Measurements from ENCODE around the gene UNC50.
A peak's percentile ranks its signal among the peaks of the same experiment; 100 is the strongest.
"Not testable (repeated sequence)": the region's sequence is repeated elsewhere in the genome, so short reads cannot be mapped to it uniquely, and the experiment has no call there.

The UNC50 gene

DNA sequence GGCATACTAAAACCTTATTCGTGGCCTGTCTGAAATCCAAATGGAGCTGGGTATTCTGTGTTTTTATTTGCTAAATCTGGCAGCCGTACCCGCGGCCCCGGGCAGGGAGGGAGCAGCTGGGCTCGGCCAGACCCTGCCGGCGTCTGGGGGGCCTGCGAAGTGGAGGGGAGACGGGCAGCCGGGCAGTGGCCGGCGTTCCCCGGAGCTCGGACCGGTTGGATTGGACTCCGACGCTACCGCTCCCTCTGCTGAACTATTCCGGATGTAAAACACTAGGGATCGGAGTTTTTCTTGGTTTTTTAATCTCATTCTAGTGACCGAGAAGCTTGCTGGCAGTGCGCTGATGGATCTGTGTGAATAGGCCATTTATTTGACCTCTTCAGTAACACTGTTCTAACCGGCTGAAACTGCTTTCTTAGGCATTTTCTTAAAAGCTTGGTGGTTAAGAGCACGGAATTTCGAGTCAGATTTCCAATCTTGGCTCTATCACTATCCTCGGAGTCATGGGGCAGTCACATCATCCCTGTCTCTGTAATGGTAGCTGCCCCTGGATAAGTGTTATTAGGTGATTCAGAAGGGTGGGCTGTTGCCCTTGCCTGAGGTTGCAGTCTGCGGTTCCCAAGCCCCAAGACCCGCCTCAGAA is 694 bp downstream of the UNC50 start:
- no peak for DNase-seq (ENCODE audit: low spot score)

- no peak for DNase-seq (ENCODE audit: low spot score)
Observed at GRCh38 chr2:98614024-98614739, 5.8 kb downstream of the UNC50 start.

- no peak for DNase-seq (ENCODE audit: low spot score)
Observed at GRCh38 chr2:98615481-98615880, 7.1 kb downstream of the UNC50 start.

GRCh38 chr2:98617149-98617548 is 8.8 kb downstream of the UNC50 start:
- no peak for DNase-seq (ENCODE audit: low spot score)

DNA sequence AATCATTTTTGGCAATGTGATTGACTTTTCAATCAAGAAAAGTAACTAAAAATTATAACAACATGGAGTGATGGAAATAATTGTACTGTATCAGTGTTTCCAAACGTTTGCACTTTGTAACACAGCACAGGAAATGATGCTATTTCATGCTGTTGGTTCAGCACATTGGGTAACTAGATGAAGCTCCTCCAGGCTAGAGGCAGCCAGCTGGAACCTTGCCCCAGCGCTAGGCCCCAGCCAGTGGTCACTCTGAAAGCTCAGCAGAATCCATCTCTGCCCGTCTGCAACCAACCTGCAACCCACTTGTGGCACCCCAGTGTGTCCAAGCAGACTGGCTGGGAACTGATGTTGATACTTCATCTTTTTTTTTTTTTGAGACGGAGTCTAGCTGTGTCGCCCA is 15.3 kb downstream of the UNC50 start:
- DNase-seq (ENCODE audit: low spot score), result peak; percentile 16

- DNase-seq (ENCODE audit: low spot score), result no peak
Observed at GRCh38 chr2:98632351-98632750, 24.0 kb downstream of the UNC50 start.

DNA sequence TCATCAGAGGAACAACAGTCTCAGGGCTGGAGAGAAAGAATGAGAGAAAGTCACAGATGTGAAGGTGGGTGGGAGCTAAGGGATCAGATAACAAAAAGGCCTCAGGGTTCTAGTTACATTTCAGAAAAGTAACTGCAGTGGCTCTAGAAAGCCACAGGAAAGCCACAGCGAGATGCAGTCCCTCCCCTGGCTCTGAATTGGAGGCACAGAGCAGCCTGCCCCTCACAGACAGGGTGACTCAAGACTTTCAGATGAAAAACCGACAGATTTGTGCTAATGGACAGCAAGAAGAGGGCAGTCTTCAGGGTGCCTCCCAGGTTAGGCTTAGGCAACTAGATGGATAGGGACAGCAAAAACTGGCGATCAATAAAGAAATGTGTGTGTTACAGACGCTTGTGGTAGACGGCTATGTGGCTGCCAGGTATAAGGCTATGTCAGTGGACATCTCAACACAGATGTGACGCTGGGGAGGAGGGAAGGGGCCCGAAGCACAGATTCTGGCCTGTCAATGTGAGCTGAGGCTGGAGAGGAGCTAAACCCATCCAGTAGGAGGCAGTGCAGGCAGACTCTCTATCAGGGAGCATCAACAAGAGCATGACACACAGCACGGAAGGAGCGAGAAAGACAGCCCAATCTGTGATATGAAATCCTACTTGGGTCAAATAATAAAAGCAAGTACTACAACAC is 26.2 kb downstream of the UNC50 start:
- no peak for DNase-seq (ENCODE audit: low spot score)

GRCh38 chr2:98637401-98638147 is 29.2 kb downstream of the UNC50 start:
- no peak for DNase-seq (ENCODE audit: low spot score)

- DNase-seq (ENCODE audit: low spot score), result no peak
Observed at GRCh38 chr2:98643496-98644100, 35.2 kb downstream of the UNC50 start.

- no peak for DNase-seq (ENCODE audit: low spot score)
Observed at GRCh38 chr2:98647636-98648035, 39.2 kb downstream of the UNC50 start.

DNA sequence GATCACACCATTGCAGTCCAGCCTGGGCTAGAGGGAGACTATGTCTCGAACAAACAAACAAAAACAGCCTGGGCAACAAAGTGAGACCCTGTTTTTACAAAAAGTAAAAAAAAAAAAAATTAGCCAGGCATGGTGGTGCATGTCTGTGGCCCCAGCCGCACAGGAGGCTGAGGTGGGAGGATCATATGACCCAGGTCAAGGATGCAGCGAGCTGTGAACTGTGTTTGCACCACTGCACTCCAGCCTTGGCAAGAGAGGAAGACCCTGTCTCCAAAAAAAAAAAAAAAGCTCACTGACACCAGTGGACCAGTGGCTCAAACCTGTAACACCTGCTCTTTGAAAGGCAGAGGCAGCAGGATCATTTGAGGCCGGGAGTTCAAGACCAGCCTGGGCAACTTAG is 40.1 kb downstream of the UNC50 start:
- no peak for DNase-seq (ENCODE audit: low spot score)

GRCh38 chr2:98649135-98649991 is 41.0 kb downstream of the UNC50 start:
- peak; percentile 86 for DNase-seq (ENCODE audit: low spot score)

- no peak for DNase-seq (ENCODE audit: low spot score)
Observed at GRCh38 chr2:98649992-98650375, 41.6 kb downstream of the UNC50 start.

DNA sequence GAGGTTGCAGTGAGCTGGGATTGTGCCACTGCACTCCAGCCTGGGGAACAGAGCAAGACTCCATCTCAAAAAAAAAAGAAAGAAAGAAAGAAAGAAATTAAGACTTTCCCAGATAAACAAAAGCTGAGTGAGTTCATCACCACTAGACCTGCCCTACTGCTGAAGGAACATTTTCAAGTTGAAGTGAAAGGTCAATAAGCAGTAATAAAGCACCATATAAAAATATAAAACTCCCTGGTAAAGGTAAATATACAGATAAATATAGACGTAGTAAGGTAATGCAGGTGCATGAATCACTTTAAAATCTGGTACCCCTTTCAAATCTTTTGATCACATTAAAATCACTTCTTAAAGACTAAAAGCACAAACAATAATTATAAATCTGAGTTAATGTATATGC is 42.6 kb downstream of the UNC50 start:
- DNase-seq (ENCODE audit: low spot score), result no peak

DNA sequence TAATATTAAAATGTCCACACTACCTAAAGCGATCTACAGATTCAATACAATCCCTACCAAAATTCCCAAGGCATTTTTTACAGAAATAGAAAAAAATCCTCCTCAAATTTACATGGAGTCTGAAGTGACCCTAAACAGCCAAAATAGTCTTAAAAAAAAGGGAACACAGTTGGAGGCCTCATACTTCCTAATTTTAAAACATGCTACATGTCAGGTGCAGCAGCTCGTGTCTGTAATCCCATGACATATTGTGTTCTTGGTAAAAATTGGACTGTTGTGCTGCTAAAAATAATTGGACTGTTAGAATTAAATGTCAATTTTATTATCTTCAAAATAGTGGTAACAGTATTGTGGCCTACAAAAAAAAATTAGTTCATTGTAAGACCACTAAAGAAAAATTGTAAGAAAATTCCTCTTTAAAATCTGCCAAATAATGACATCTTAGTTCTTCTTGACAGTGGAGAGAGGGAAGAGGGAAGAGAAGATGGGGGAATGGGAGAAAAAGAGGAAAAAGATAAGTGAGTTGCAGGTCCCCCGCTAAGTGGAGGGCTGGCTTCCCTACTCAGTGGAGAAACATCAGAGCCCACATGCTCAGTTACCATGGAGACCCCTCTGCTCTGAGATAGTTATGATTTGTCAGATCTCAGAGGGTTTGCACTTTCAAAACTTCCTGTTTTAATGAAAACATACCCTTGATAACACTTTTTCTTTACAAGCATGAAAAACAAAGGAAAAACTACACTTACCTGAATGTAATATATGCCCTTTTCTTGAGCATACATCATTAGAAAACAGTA is 46.5 kb downstream of the UNC50 start:
- peak; percentile 31 for DNase-seq (ENCODE audit: low spot score)

DNA sequence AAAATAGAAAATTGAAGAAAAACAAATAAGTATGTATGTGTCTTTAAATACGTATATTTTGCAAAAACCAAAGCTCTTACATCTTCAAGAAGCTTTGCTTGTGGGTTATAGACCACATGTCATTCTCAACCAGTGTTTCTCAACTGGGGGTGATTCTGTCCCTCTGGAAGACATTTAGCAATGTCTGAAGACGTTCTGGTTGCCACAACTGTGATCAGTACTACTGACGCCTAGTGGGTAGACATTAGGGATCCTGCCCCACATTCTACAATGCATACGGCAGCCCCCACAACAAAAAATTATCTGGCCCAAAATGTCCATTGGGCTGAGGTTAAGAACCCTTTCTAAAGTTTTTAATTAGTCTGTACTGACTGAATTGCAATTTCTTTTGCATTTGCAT is 48.4 kb downstream of the UNC50 start:
- no peak for DNase-seq (ENCODE audit: low spot score)

DNA sequence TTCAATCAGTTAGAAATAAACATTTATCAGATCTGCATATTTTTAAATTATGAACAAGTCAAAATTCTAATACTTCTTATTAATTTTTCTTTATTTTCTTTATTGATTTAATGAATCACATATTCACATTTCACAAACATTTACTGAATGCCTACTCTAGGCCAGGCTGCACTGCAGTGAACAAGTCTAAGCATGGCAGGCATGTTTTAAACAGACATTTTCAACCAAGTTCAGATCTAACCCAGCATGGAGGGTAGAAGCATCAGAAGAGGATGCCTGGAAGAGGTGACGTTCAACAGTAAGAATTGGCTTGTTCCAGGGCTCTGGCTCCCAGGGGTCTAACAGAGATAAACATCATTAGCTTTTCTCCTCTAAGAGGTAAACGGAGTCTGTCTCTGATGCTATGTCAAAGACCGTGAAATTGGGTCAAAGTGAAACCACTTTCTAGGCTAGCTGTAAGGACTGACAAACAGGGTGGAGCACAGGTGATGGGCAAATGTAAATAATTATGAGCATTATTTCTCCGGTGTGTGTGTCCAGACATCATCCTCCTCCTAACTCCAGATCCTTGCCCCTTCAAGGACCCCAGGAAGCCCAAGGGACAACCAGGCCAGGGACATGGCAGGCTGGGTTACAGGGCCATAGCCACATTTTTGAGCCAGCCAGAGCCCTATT is 50.6 kb downstream of the UNC50 start:
- DNase-seq (ENCODE audit: low spot score), result no peak

GRCh38 chr2:98659491-98659840 is 51.1 kb downstream of the UNC50 start:
- not testable (repeated sequence) for DNase-seq (ENCODE audit: low spot score)

DNA sequence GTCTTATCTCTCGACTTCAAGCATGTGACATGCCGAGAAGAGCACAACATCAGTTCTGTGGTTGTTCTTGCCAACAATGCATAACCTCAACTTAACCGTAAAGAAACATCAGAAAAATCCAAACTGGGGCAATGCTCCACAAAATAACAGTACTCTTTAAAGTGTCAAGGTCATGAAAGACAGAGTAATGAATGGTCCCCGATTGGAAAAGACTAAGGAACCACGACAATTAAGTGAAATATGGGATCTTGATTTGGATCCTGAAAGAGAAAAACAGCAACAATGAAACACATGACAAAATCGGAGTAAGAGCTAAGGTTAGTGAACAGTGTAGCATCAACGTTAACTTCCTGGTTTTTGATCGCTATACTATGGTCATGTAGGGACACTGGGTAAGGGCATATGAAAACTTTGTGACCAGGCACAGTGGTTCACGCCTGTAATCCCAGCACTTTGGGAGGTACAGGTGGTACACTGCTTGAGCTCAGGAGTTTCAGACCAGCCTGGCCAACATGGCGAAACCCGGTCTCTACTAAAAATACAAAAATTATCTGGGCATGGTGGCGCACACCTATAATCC is 55.2 kb downstream of the UNC50 start:
- no peak for DNase-seq (ENCODE audit: low spot score)

DNA sequence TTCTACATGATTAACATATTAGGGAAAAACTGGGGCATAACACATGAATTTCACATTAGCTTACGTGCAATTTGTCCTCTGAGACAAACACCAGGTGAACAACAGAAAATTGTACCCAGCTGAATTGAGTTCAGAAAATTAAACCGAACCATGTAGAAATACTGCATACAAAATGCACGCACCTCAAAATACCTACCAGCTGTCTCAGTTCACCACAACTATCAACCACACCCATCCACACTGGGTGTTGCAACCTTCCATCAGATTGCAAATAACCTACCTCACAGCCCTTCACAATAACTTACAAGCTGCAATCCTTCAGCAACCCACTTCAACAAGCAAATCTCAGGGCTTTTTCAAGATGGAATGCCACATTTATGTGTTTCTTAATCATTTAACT is 55.9 kb downstream of the UNC50 start:
- no peak for DNase-seq (ENCODE audit: low spot score)
